ENCODE results near the gene EPN1.

Gene EPN1

DNA sequence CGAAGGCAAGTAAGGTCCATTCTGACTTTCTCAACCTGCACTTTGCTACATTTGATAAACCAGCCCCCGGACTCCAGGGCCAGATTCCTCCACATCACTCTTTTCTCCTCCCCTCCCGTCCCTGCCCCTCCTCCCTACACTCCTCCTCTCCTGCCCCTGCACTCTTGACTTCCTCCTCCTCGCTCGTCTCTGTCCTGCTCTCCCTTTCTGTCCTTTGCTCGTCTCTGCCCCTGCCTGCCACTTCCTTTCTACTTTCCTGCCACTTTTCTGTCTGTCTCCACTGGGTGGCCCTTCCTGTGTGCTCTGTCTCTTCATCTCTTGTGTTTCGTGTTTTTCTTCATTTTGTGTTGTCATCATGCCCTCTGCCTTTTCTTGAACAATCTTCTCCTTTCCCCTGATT is 13.2 kb upstream of the EPN1 start:
- no peak for DNase-seq

GRCh38 chr19:55663846-55664536 is 11.0 kb upstream of the EPN1 start:
- no peak for DNase-seq

- DNase-seq, result no peak
These were observed 8.6 kb upstream of the EPN1 start for GRCh38 chr19:55666343-55667005.

- DNase-seq, result no peak
These were observed 8.0 kb upstream of the EPN1 start for GRCh38 chr19:55667006-55667381.

DNA sequence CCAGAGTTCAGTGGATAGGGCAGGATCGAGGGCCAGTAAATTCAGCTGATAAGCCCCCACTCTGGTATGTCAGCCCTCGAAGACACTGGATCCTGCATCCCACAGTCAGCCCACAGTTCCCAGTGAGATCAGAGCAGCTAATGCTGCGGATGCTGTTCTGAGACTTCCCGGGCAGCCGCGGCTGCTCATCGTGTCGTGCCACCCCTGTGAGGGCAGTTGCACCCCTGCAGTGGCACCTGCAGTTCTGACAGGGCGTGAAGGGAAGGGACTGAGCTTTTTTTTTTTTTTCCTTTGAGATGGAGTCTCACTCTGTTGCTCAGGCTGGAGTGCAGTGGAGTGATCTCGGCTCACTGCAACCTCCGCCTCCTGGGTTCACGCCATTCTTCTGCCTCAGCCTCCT is 7.5 kb upstream of the EPN1 start:
- DNase-seq, result no peak

- no peak for DNase-seq
These were observed 7.1 kb upstream of the EPN1 start for GRCh38 chr19:55667958-55668357.

GRCh38 chr19:55668603-55669348 is 6.2 kb upstream of the EPN1 start:
- DNase-seq, result no peak

DNA sequence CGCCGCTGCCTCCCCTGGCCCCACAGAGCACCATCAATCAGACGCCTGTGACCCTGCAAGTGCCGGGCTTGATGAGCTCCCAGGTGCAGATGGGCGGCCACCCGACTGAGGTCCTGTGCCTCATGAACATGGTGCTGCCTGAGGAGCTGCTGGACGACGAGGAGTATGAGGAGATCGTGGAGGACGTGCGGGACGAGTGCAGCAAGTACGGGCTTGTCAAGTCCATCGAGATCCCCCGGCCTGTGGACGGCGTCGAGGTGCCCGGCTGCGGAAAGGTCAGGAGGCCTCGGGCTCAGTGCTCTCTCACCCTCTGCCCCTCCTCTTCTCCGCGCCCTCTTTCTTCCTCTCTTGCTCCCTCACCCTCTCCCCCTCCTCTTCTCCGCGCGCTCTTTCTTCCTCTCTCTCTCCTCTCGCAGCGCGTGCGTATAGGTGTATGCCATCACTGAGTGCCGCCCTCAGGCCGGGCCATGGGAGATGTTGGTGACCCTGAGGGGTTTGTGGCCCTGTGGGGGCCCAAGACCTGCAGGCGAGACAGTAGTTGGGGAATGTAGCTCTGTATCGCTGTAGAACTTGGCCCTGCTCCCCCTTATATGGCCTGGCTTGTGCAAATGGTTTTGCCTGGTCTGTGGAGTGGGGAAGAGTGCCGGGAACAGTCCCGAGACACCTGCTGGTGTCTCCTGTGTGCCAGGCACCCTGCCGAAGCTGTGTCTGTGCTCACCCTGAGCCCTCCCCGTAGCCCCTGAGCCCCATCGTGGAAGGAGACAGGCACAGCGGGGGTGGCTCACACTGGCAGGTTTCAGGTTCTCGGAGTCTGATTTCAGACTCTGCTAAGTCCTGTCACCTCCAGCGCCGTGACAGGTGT is 5.4 kb upstream of the EPN1 start:
- no peak for DNase-seq

GRCh38 chr19:55670280-55671053 is 4.6 kb upstream of the EPN1 start:
- DNase-seq, result no peak

GRCh38 chr19:55671054-55671378 is 4.0 kb upstream of the EPN1 start:
- no peak for DNase-seq

DNA sequence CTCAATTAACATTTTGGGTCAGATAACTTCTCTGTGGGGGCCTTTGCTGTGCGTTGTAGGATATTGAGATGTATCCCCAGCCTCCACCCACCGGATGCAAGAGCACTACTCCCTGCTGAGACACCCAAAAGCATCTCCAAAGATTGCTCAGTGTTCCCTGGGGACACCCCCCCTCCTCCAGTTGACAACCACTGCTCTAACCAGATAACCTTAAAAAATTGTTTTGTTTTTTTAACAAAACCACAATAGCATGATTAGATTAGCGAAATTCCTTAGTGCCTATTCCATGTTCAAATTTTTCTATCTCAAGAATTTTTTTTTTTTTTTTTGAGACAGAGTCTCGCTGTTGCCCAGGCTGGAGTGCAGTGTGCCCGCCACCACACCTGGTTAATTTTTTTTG is 2.6 kb upstream of the EPN1 start:
- no peak for DNase-seq

GRCh38 chr19:55673465-55673864 is 1.6 kb upstream of the EPN1 start:
- no peak for DNase-seq

DNA sequence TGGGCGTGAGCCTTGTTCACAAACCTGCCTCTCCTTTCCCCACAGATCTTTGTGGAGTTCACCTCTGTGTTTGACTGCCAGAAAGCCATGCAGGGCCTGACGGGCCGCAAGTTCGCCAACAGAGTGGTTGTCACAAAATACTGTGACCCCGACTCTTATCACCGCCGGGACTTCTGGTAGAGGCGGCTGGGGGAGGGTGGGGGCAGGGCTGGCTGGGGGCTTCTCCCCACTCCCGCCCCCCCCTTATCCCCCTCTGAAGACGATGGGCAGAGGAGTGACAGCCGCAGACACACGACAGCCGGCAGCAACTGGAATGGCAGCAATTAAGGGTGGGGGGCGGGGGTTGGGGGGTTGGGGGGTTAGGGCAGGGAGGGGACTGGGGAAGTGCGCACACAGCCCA is 1.1 kb upstream of the EPN1 start:
- no peak for DNase-seq

DNA sequence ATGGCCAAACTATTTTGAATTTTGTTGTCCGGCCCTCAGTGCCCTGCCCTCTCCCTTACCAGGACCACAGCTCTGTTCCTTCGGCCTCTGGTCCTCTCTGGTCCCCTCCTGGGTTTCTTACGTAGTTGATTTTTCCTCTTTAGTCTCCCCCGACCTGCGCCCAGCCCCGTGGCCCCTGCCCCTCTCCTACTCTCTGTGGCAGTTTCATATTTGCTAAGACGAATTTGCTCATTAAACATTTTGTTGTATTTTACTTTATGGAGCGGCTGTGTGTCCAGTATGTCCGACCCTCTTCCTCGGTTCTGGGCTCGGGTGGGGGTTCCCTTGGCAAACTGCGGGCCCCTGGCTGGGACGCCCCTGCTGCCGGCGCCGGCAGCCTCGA is 576 bp upstream of the EPN1 start:
- no peak for DNase-seq

DNA sequence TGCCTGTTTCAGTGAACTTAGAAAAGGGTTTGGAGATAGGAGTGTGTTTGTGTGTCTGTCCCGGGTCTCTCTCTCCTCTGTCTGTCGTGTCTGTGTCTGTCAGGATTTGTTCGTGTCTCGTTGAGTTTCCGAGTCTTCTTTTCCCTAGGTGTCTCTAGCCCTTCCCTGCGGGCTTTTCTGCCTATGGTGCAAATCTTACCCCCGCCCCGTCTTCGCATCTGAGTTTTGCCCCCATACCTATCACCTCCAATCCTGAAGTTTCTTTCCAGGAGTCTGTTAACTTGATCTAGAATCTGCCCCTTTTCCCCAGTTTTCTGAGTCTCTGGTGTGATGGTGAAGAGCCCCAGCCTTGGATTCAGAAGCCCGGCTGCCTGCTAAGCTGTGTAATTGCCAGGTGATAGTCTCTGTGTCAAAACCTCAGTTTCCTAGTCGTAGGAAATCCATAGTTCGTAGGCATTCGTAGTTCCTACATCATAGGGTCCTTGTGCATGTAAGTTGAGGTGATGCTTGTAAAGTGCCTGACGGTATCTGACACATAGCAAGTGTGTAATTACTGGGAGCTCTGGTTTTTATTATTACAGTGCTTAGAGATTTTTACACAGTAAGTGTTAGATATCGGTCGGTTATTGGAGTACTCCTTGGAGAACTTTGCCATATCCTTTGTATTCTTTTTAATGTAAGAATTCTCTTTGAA is 782 bp downstream of the EPN1 start:
- DNase-seq, result no peak

DNA sequence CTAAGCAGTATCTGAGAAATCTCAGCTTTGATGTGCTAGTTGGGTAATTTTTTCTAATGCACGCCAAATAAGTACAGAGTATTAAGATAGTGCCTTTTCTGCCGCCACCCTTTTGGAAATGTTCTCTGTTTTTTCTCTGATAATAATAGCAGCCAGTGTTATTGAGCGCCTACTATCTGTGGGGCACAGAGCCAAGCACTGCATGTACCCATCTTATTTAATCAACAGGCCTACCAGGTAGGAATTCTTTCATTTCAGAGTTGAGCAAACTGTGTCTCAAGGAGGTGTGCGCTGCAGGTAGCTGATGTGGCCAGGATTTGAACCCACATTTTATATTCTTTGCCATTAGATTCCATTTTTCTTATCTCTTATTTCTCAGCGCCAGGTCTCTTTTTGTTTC is 1.4 kb downstream of the EPN1 start:
- DNase-seq, result no peak

- no peak for DNase-seq
These were observed 2.0 kb downstream of the EPN1 start for GRCh38 chr19:55676889-55677505.

DNA sequence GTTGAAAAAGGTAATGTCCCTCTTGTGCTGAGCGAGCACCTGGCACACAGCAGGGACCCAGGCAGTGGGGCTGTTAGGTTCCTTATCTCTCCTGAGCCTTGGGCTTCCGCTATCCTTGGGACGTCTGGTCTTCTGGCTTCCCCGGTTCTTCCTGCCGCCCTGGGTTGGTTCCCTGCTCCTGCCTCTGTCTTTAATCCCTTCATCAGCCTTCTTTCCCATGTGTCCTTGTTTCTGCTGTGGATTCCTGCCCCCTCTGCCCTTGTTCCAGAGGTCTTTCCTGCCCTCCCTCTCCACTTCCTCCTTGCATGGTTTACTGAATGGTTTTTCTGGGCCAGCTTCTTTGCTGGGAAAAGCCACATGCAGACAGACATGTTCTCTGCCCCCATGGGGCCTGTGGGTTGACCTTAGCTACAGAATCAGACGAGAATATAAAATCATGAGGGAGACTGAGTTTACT is 2.6 kb downstream of the EPN1 start:
- DNase-seq, result no peak

GRCh38 chr19:55678121-55678671 is 3.2 kb downstream of the EPN1 start:
- no peak for DNase-seq

GRCh38 chr19:55679343-55680257 is 4.6 kb downstream of the EPN1 start:
- peak; percentile 13 for DNase-seq

All from kidney glomerular epithelial cell (primary cell).